ENCODE results near the gene WNT3A. TPM values are rescaled to one million over a fixed set of nuclear protein-coding genes. Genes with fewer than 3 reads are reported as not detected.

Gene WNT3A
- total and polyA plus RNA-seq, 9 of the 15 experiments (the other 6 are each of a cell fraction or from before 2014, with no cell fraction given), result not detected

DNA sequence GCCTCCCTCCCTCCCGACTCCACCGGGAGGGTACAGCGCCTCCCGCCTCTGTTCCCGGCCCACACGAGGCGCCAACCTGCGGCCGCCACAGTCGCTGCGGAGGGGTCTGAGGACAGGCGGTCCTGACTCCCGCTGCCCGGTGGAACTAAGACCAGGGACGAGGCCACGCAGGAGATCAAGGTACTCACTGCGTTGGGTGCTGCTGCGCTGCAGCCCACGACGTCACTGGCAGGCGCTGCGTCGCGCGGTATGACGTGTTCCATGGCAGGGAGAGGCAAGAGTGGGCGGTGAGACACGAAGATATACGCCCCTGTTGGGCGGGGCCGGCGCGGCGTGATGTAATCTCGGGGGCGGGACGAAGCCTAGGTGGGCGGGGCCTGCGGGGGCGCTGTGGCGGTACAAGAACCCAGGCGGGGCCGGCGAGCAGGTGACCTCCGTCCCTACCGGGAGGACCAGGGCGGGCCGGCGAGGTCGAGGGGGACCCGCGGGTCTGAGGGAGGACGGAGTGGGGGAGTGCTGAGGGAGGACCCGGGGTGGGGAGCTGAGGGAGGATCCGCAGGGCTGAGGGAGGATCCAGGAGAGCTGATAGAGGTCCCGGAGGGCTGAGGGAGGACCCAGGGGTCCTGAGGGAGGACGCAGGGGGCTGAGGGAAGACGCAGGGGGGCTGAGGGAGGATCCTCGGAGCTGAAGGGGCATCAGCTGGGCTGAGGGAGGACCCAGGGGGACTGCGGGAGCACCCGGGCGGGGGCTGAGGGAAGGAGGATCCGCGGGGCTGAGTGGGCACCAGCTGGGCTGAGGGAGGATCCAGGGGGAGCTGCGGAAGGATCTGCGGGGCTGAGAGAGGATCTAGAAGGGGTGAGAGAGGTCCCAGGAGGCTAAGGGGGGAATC lies 102.5 kb downstream of the WNT3A start, which contains the start of gene MRPL55 (continued):
- TF ChIP-seq, protein P1, sequence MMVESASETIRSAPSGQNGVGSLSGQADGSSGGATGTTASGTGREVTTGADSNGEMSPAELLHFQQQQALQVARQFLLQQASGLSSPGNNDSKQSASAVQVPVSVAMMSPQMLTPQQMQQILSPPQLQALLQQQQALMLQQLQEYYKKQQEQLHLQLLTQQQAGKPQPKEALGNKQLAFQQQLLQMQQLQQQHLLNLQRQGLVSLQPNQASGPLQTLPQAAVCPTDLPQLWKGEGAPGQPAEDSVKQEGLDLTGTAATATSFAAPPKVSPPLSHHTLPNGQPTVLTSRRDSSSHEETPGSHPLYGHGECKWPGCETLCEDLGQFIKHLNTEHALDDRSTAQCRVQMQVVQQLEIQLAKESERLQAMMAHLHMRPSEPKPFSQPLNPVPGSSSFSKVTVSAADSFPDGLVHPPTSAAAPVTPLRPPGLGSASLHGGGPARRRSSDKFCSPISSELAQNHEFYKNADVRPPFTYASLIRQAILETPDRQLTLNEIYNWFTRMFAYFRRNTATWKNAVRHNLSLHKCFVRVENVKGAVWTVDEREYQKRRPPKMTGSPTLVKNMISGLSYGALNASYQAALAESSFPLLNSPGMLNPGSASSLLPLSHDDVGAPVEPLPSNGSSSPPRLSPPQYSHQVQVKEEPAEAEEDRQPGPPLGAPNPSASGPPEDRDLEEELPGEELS (CRISPR knock-in tag; IDR thresholded peaks at IDR 0.05; ENCODE audit: borderline replicate concordance), result peak; percentile 30; the same call in 1 of the 2 replicates
- no peak; the same call in 1 of the 2 replicates for TF ChIP-seq KLF13 (tag; IDR thresholded peaks at IDR 0.05; ENCODE audit: borderline replicate concordance, low read depth)
- TF ChIP-seq TCF3 (CRISPR knock-in tag; IDR thresholded peaks at IDR 0.05), result 0 out of 2 replicates have a peak, but pooled peaks have one; percentile 7
- TF ChIP-seq ZNF143 (CRISPR knock-in tag; IDR thresholded peaks at IDR 0.05), result no peak
- TF ChIP-seq CC2D1A (IDR thresholded peaks at IDR 0.05), result peak; percentile 52; the same call in 1 of the 2 replicates
- TF ChIP-seq NR4A1 (CRISPR knock-in tag; IDR thresholded peaks at IDR 0.05), result no peak; the same call in 1 of the 2 replicates
- no peak for TF ChIP-seq NR4A1 (tag; IDR thresholded peaks at IDR 0.05)
- no peak for TF ChIP-seq RFX7 (CRISPR knock-in tag; IDR thresholded peaks at IDR 0.05)
- no peak for TF ChIP-seq HNRNPH1 (optimal IDR thresholded peaks at IDR 0.05; ENCODE audit: low read depth, low read length)
- TF ChIP-seq, protein P2, sequence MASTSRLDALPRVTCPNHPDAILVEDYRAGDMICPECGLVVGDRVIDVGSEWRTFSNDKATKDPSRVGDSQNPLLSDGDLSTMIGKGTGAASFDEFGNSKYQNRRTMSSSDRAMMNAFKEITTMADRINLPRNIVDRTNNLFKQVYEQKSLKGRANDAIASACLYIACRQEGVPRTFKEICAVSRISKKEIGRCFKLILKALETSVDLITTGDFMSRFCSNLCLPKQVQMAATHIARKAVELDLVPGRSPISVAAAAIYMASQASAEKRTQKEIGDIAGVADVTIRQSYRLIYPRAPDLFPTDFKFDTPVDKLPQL (IDR thresholded peaks at IDR 0.05; ENCODE audit: extremely low read depth, insufficient read length), result no peak
- TF ChIP-seq EP300 (IDR thresholded peaks at IDR 0.05; ENCODE audit: low read length), result peak; percentile 68; the same call in 1 of the 2 replicates
- TF ChIP-seq HES1 (IDR thresholded peaks at IDR 0.05; ENCODE audit: low read depth), result no peak
- no peak for TF ChIP-seq KLF16 (IDR thresholded peaks at IDR 0.05)
- TF ChIP-seq ZKSCAN1 (IDR thresholded peaks at IDR 0.05; ENCODE audit: low read depth, low read length), result peak; percentile 85
- TF ChIP-seq NUFIP1 (IDR thresholded peaks at IDR 0.05; ENCODE audit: partially characterized antibody), result no peak
- no peak for TF ChIP-seq GABPA (tag; conservative IDR thresholded peaks at IDR 0.05; ENCODE audit: low read depth)
- no peak for TF ChIP-seq XRCC5 (IDR thresholded peaks at IDR 0.05; ENCODE audit: low read depth, low read length)
- TF ChIP-seq ZNF764 (CRISPR knock-in tag; IDR thresholded peaks at IDR 0.05; ENCODE audit: low read depth), result no peak
- no peak for TF ChIP-seq MYNN (IDR thresholded peaks at IDR 0.05)
- no peak for TF ChIP-seq MYNN (CRISPR knock-in tag; IDR thresholded peaks at IDR 0.05)
- TF ChIP-seq CLOCK (CRISPR knock-in tag; IDR thresholded peaks at IDR 0.05; ENCODE audit: borderline replicate concordance), result no peak
- TF ChIP-seq ZNF717 (CRISPR knock-in tag; IDR thresholded peaks at IDR 0.05), result no peak
- no peak for TF ChIP-seq ZNF668 (CRISPR knock-in tag; IDR thresholded peaks at IDR 0.05)
